ENCODE data around the gene SORL1.

SORL1 gene

GRCh38 chr11:121451178-121451985, 732 bp upstream of the SORL1 start:
- DNase-seq: no peak
- H3K4me3 ChIP-seq (ENCODE audit: low read depth, low read length): peak overlapping the region; percentile 47
- no peaks in the 10 kb centered on the region for H3K36me3 ChIP-seq (replicated peaks)
- TF ChIP-seq CTCF (IDR thresholded peaks at IDR 0.05; ENCODE audit: low read depth, low read length, missing control alignments): no peak
- no peak overlapping the region for H3K27ac ChIP-seq
- H3K27me3 ChIP-seq (replicated peaks): peaks cover 40% of the 10 kb centered on the region
- in situ Hi-C loops (cut with HindIII; ENCODE audit: low pct_ligation_motif_present, low sequenced_read_pairs): no loop called here

- peak within 1 kb of the TSS; percentile 47 for H3K4me3 ChIP-seq (ENCODE audit: low read depth, low read length)
- no peak within 1 kb of the TSS for H3K27ac ChIP-seq
- in situ Hi-C loops (cut with HindIII; ENCODE audit: low pct_ligation_motif_present, low sequenced_read_pairs): no loop called here
These were observed 566 bp downstream of the SORL1 start, which contains the start of gene SORL1-AS1 for GRCh38 chr11:121452609-121453150. TSS of gene SORL1-AS1 (minus strand) at chr11:121452967.

GRCh38 chr11:121453589-121454299, 1.6 kb downstream of the SORL1 start:
- H3K36me3 ChIP-seq (replicated peaks): no peaks in the 10 kb centered on the region
- H3K27ac ChIP-seq: no peak overlapping the region
- no peak for TF ChIP-seq CTCF (IDR thresholded peaks at IDR 0.05; ENCODE audit: low read depth, low read length, missing control alignments)
- no peak overlapping the region for H3K4me3 ChIP-seq (ENCODE audit: low read depth, low read length)
- in situ Hi-C loops (cut with HindIII; ENCODE audit: low pct_ligation_motif_present, low sequenced_read_pairs): no loop called here
- H3K27me3 ChIP-seq (replicated peaks): peaks cover 45% of the 10 kb centered on the region
- DNase-seq: no peak

More at GRCh38 chr11:121452609-121453150, 566 bp downstream of the SORL1 start, which contains the start of gene SORL1-AS1:
- H3K36me3 ChIP-seq (replicated peaks): no peaks in the 10 kb centered on the region
- peaks cover 43% of the 10 kb centered on the region for H3K27me3 ChIP-seq (replicated peaks)
- no peak for DNase-seq
- TF ChIP-seq CTCF (IDR thresholded peaks at IDR 0.05; ENCODE audit: low read depth, low read length, missing control alignments): no peak

GRCh38 chr11:121455115-121455514, 3.0 kb downstream of the SORL1 start:
- no peak for DNase-seq
- in situ Hi-C loops (cut with HindIII; ENCODE audit: low pct_ligation_motif_present, low sequenced_read_pairs): no loop called here
- no peak overlapping the region for H3K27ac ChIP-seq
- no peak overlapping the region for H3K4me3 ChIP-seq (ENCODE audit: low read depth, low read length)
- TF ChIP-seq CTCF (IDR thresholded peaks at IDR 0.05; ENCODE audit: low read depth, low read length, missing control alignments): no peak
- no peaks in the 10 kb centered on the region for H3K36me3 ChIP-seq (replicated peaks)
- H3K27me3 ChIP-seq (replicated peaks): peaks cover 47% of the 10 kb centered on the region

GRCh38 chr11:121456151-121456550, 4.0 kb downstream of the SORL1 start:
- no peaks in the 10 kb centered on the region for H3K36me3 ChIP-seq (replicated peaks)
- H3K4me3 ChIP-seq (ENCODE audit: low read depth, low read length): no peak overlapping the region
- in situ Hi-C loops (cut with HindIII; ENCODE audit: low pct_ligation_motif_present, low sequenced_read_pairs): no loop called here
- no peak overlapping the region for H3K27ac ChIP-seq
- H3K27me3 ChIP-seq (replicated peaks): peaks cover 39% of the 10 kb centered on the region
- DNase-seq: no peak
- TF ChIP-seq CTCF (IDR thresholded peaks at IDR 0.05; ENCODE audit: low read depth, low read length, missing control alignments): no peak

All from brain microvascular endothelial cell (primary cell).